ENCODE data around the gene HOOK2. TPM values are rescaled to one million over a fixed set of nuclear protein-coding genes. Genes with fewer than 3 reads are reported as not detected.
A peak's percentile ranks its signal among the peaks of the same experiment; 100 is the strongest.

Gene HOOK2
- total and polyA plus RNA-seq, 2 of the 13 experiments (the other 11 are each of a cell fraction or from before 2014, with no cell fraction given), result 9.2 to 12.9 TPM

GRCh38 chr19:12766051-12766521 is 9.3 kb downstream of the HOOK2 start (continued):
- TF ChIP-seq FOXK1 (CRISPR knock-in tag; IDR thresholded peaks at IDR 0.05; ENCODE audit: borderline replicate concordance, low read depth) (no peak), SOX6 (IDR thresholded peaks at IDR 0.05) (no peak), SOX6 (CRISPR knock-in tag; IDR thresholded peaks at IDR 0.05) (peak; percentile 51), TAF15 (IDR thresholded peaks at IDR 0.05; ENCODE audit: low read depth, low read length, poor library complexity, severe bottlenecking) (no peak), GATAD1 (CRISPR knock-in tag; IDR thresholded peaks at IDR 0.05) (peak; percentile 66), HMG20A (CRISPR knock-in tag; IDR thresholded peaks at IDR 0.05; ENCODE audit: borderline replicate concordance) (no peak), ZNF543 (CRISPR knock-in tag; IDR thresholded peaks at IDR 0.05) (no peak), ZNF580 (CRISPR knock-in tag; IDR thresholded peaks at IDR 0.05; ENCODE audit: borderline replicate concordance, low read depth) (peak; percentile 70; the same call in 1 of the 2 replicates), DBP (CRISPR knock-in tag; IDR thresholded peaks at IDR 0.05; ENCODE audit: not compliant biosample characterization) (no peak), ARID4A (CRISPR knock-in tag; IDR thresholded peaks at IDR 0.05; ENCODE audit: borderline replicate concordance) (peak; percentile 67; the same call in 1 of the 2 replicates), TBX2 (CRISPR knock-in tag; IDR thresholded peaks at IDR 0.05; ENCODE audit: borderline replicate concordance) (peak; percentile 58; the same call in 1 of the 2 replicates), MAFK (conservative IDR thresholded peaks at IDR 0.05 in 1 of 2, IDR thresholded peaks at IDR 0.05 in 1 of 2; ENCODE audit: low read length in 2 of 2) (no peak), E2F1 (CRISPR knock-in tag; IDR thresholded peaks at IDR 0.05) (no peak), HOXA3 (CRISPR knock-in tag; IDR thresholded peaks at IDR 0.05) (peak; percentile 82), MBNL3 (CRISPR knock-in tag; conservative IDR thresholded peaks at IDR 0.05) (no peak), PRDM4 (CRISPR knock-in tag; IDR thresholded peaks at IDR 0.05; ENCODE audit: borderline replicate concordance) (no peak), ZNF720 (CRISPR knock-in tag; IDR thresholded peaks at IDR 0.05) (no peak), FOXM1 (CRISPR knock-in tag; IDR thresholded peaks at IDR 0.05) (no peak), KDM5B (CRISPR knock-in tag; IDR thresholded peaks at IDR 0.05; ENCODE audit: borderline replicate concordance) (peak; percentile 63; the same call in 1 of the 2 replicates), ZNF414 (CRISPR knock-in tag; IDR thresholded peaks at IDR 0.05) (no peak), MAF1 (CRISPR knock-in tag; IDR thresholded peaks at IDR 0.05; ENCODE audit: borderline replicate concordance) (no peak)

Measured in HepG2 (cell line).